Stomach smooth muscle (tissue), 2 donors: ENCODE data around the gene HOXC11.

Experiments used
- H3K27ac ChIP-seq: one replicate; pipeline ENCODE4 v1.7.0; 2013; ENCODE audit warnings: mild to moderate bottlenecking, low read length, inconsistent platforms
- H3K27me3 ChIP-seq, 2 donors: one replicate each; pipeline ENCODE4 v1.7.0; 2013; ENCODE audit warnings: low read length in 2 of 2; ENCODE audit not compliant: insufficient read depth in 2 of 2, control insufficient read depth in 1 of 2
- H3K36me3 ChIP-seq, 2 donors: one replicate each; pipeline ENCODE4 v1.7.0; 2013; ENCODE audit warnings: low read length in 2 of 2; ENCODE audit not compliant: control insufficient read depth in 2 of 2, insufficient read depth in 2 of 2
- H3K4me1 ChIP-seq: one replicate; pipeline ENCODE4 v1.7.0; 2013; ENCODE audit warnings: low read length; ENCODE audit not compliant: control insufficient read depth, insufficient read depth
- H3K4me3 ChIP-seq, 2 donors: one replicate each; pipeline ENCODE4 v1.7.0; 2013; ENCODE audit warnings: low read length in 2 of 2
- H3K9ac ChIP-seq, 2 donors: one replicate each; pipeline ENCODE4 v1.7.0; 2013; ENCODE audit warnings: low read length in 2 of 2, mild to moderate bottlenecking in 1 of 2
- H3K9me3 ChIP-seq, 2 donors: one replicate each; pipeline ENCODE4 v1.7.0; 2013; ENCODE audit warnings: low read length in 2 of 2; ENCODE audit not compliant: control insufficient read depth in 2 of 2
- donor health status: healthy.
- donor health status: Pancreatic carcinoma.

HOXC11 gene

GRCh38 chr12:53935383-53936341, 37.3 kb upstream of the HOXC11 start:
- H3K4me1 ChIP-seq = peaks cover 6% of the 10 kb centered on the region
- no peak overlapping the region for H3K9ac ChIP-seq
- H3K27ac ChIP-seq = no peak overlapping the region
- peaks cover 83 to 86% of the 10 kb centered on the region in 2 donors for H3K27me3 ChIP-seq
- peaks cover 0 to 2% of the 10 kb centered on the region in 2 donors for H3K9me3 ChIP-seq
- H3K4me3 ChIP-seq = peak overlapping the region in 1 of 2 donors; percentile 15
- no peaks in the 10 kb centered on the region for H3K36me3 ChIP-seq

GRCh38 chr12:53937099-53937498, 35.8 kb upstream of the HOXC11 start:
- peaks cover 6% of the 10 kb centered on the region for H3K4me1 ChIP-seq
- peaks cover 82 to 90% of the 10 kb centered on the region in 2 donors for H3K27me3 ChIP-seq
- H3K4me3 ChIP-seq = no peak overlapping the region
- no peaks in the 10 kb centered on the region for H3K36me3 ChIP-seq
- no peak overlapping the region for H3K27ac ChIP-seq
- no peaks in the 10 kb centered on the region for H3K9me3 ChIP-seq
- no peak overlapping the region for H3K9ac ChIP-seq

GRCh38 chr12:53937596-53938325, 35.2 kb upstream of the HOXC11 start:
- no peak overlapping the region for H3K9ac ChIP-seq
- peaks cover 80 to 94% of the 10 kb centered on the region in 2 donors for H3K27me3 ChIP-seq
- no peaks in the 10 kb centered on the region for H3K36me3 ChIP-seq
- peaks cover 6% of the 10 kb centered on the region for H3K4me1 ChIP-seq
- H3K4me3 ChIP-seq = no peak overlapping the region
- no peaks in the 10 kb centered on the region for H3K9me3 ChIP-seq
- H3K27ac ChIP-seq = no peak overlapping the region

GRCh38 chr12:53938326-53939140, 34.4 kb upstream of the HOXC11 start, which contains the start of gene HOXC13:
Gene HOXC13 (plus strand): TSS chr12:53938831. CDS start chr12:53938907, 76 bp downstream.
- H3K9me3 ChIP-seq = no peaks in the 10 kb centered on the region
- H3K36me3 ChIP-seq = no peaks in the 10 kb centered on the region
- peaks cover 73 to 94% of the 10 kb centered on the region in 2 donors for H3K27me3 ChIP-seq
- no peak within 1 kb of the TSS for H3K9ac ChIP-seq
- H3K4me3 ChIP-seq = peak within 1 kb of the TSS in 1 of 2 donors; percentile 8
- peaks cover 6% of the 10 kb centered on the region for H3K4me1 ChIP-seq
- no peak within 1 kb of the TSS for H3K27ac ChIP-seq

- H3K9me3 ChIP-seq = no peaks in the 10 kb centered on the region
- no peaks in the 10 kb centered on the region for H3K36me3 ChIP-seq
- no peak overlapping the region for H3K4me3 ChIP-seq
- peaks cover 6% of the 10 kb centered on the region for H3K4me1 ChIP-seq
- no peak overlapping the region for H3K27ac ChIP-seq
- H3K9ac ChIP-seq = no peak overlapping the region
- peaks cover 72 to 94% of the 10 kb centered on the region in 2 donors for H3K27me3 ChIP-seq
These were observed 33.5 kb upstream of the HOXC11 start for GRCh38 chr12:53939141-53940108.

- H3K4me3 ChIP-seq = no peak overlapping the region
- H3K9me3 ChIP-seq = no peaks in the 10 kb centered on the region
- no peaks in the 10 kb centered on the region for H3K36me3 ChIP-seq
- H3K27me3 ChIP-seq = peaks cover 73 to 94% of the 10 kb centered on the region in 2 donors
- H3K4me1 ChIP-seq = peaks cover 6% of the 10 kb centered on the region
- H3K9ac ChIP-seq = no peak overlapping the region
- no peak overlapping the region for H3K27ac ChIP-seq
These were observed 32.4 kb upstream of the HOXC11 start for GRCh38 chr12:53940443-53941014.

GRCh38 chr12:53941187-53941586, 31.7 kb upstream of the HOXC11 start:
- Histone ChIP-seq H3K27me3 (peaks cover 73 to 94% of the 10 kb centered on the region in 2 donors), H3K4me3 (no peak overlapping the region), H3K4me1 (peaks cover 6% of the 10 kb centered on the region)

GRCh38 chr12:53941750-53942149, 31.2 kb upstream of the HOXC11 start:
- no peak overlapping the region for H3K4me3 ChIP-seq
- peaks cover 75 to 92% of the 10 kb centered on the region in 2 donors for H3K27me3 ChIP-seq
- no peaks in the 10 kb centered on the region for H3K9me3 ChIP-seq
- no peak overlapping the region for H3K9ac ChIP-seq
- peaks cover 6% of the 10 kb centered on the region for H3K4me1 ChIP-seq
- H3K27ac ChIP-seq = no peak overlapping the region
- H3K36me3 ChIP-seq = no peaks in the 10 kb centered on the region

More at GRCh38 chr12:53941187-53941586, 31.7 kb upstream of the HOXC11 start:
- no peaks in the 10 kb centered on the region for H3K36me3 ChIP-seq
- H3K9ac ChIP-seq = no peak overlapping the region
- H3K9me3 ChIP-seq = no peaks in the 10 kb centered on the region
- no peak overlapping the region for H3K27ac ChIP-seq

- Histone ChIP-seq H3K9me3 (no peaks in the 10 kb centered on the region), H3K4me1 (peaks cover 6% of the 10 kb centered on the region), H3K27me3 (peaks cover 72 to 89% of the 10 kb centered on the region in 2 donors), H3K9ac (no peak overlapping the region), H3K36me3 (no peaks in the 10 kb centered on the region), H3K27ac (no peak overlapping the region), H3K4me3 (no peak overlapping the region)
These were observed 30.4 kb upstream of the HOXC11 start for GRCh38 chr12:53942467-53942997.
